Subcutaneous adipose tissue (tissue), 4 donors: ENCODE measurements around the gene FYCO1. TPM values are rescaled to one million over a fixed set of nuclear protein-coding genes. Genes with fewer than 3 reads are reported as not detected.

ENCODE experiments used
- total RNA-seq, 4 donors: library from RNA; depleted of rRNA; stranded (reverse); fragments of >200 nt; gene quantifications; one replicate each; pipeline ENCODE4 v1.1.0, GENCODE V29; 2016
- TF ChIP-seq, protein P1 (sequence below): fragments of 450-650 bp; IDR thresholded peaks from one replicate; pipeline ENCODE4 v1.5.1; 2016; ENCODE audit warnings: low read depth, mild to moderate bottlenecking, control low read depth, antibody characterized with exemption, moderate library complexity

Gene FYCO1
- total RNA-seq, 4 donors from 2014 or later: 36.7 to 46.7 (median 43.6) TPM

DNA sequence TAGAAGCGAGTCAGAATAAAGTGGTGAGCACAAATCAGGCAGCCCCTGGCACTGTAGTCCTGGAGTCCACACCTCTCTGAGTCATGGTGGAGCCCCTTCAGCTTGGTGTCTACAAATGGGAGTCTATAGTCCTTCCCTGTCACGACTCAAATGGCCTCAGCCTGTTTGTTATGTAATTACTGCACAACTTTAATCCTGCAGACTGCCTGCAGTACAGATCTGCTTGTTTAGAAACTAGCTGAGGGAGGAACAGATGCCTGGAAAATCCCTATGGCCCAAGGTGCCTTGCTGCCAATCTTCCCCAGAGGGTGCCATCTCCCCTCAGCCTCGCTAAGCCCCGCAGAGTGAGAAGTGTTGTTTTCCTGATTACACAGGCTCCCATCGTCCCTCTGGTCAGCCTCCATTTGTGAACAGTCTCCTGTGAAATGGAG is 56.3 kb downstream of the FYCO1 start:
- TF ChIP-seq, protein P1, sequence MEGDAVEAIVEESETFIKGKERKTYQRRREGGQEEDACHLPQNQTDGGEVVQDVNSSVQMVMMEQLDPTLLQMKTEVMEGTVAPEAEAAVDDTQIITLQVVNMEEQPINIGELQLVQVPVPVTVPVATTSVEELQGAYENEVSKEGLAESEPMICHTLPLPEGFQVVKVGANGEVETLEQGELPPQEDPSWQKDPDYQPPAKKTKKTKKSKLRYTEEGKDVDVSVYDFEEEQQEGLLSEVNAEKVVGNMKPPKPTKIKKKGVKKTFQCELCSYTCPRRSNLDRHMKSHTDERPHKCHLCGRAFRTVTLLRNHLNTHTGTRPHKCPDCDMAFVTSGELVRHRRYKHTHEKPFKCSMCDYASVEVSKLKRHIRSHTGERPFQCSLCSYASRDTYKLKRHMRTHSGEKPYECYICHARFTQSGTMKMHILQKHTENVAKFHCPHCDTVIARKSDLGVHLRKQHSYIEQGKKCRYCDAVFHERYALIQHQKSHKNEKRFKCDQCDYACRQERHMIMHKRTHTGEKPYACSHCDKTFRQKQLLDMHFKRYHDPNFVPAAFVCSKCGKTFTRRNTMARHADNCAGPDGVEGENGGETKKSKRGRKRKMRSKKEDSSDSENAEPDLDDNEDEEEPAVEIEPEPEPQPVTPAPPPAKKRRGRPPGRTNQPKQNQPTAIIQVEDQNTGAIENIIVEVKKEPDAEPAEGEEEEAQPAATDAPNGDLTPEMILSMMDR: no peak

DNA sequence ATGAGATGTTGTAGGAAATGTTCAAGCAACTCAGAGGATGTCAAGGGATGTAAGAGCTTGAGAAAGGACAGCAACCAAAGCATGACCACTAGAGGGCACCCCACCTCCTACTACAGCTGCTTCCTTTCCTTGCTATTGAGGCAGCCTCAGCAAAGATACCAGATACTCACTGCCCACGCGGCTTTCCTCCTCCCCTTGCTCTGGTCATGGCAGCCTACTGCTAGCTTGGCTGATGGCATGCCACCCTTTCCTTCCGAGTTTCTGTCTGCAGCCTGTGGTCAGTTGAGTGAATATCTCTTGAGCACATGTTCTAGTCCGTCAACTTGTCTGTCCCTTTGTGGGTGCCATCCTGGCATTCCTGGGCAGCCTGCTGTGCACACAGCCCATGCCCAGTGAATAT is 56.8 kb downstream of the FYCO1 start:
- TF ChIP-seq, protein P1: no peak

DNA sequence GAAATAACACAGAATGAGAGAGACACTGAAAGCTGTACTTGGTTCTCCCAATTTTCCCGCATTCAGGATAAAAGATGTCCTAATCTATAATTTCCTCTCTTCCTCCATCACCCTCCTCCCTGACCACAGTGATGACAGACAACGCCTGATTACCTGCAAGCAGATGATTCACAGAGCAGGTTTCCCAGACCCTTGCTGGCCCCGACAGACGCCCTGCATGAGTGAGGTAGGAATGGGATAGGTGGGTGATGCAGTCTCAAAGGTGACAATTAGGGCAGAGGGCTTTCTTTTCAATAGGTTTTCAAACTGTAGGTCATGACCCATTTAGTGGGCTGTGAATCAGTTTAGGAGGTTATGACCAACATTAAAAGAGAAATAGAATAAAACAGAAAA is 57.6 kb downstream of the FYCO1 start:
- TF ChIP-seq, protein P1: no peak

DNA sequence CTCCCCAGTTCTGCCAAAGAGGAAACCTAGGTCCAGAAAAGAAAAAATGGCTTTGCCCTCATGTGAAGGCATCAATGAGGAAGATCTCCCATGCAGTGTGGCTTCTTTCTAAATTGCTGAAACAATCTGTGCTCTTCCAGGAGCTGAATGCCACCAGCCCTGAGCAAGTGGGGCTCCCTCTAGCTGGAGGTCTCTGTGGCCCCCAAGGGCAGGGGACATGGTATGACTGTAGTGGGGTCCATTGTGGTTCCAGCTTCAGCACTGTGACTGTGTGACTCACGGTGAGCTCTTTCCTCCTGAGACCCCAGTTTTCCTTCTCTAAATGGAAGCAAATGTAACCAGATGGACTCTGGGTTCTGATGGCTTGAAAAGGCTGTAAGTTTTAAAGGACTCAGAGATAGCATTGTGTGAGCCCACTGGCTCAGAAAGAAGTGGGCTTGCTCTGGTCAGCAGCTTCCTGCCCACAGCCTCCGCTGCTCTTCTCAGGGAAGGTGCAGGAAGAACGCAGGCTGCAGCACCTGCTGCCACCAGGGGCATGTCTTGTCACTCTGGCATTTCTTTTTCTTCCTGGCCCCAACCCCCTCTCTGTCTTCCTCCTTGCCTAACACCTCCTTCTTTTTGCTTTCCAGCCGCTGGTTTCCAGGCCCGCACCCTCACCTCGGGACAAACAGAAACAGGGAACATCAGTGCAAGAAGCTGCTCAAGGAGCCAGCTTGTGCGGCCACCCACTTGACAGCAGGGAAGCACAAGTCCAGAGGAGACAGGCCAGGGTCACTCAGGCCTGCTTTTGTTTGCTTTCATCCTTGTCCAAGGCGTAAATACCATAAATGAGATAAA is 58.2 kb downstream of the FYCO1 start:
- TF ChIP-seq, protein P1: no peak

DNA sequence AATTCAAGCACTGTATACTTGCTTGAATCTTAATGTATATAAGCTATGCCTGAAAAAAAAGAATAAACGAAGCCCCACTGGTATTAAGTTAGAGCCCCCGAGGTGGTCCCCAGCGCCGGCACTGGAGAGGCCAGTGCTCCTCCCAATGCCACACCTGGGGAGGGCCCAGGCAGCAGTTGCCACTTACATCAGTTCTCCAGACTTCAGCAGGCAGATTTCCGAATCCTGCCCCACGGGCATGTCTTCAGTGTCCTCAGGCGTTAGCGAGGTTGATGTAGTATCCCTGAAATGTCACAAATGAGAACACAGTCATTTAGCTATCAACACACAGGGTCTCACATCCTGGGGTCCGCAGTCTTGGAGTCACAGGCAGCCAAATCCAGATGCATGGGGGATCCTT is 59.4 kb downstream of the FYCO1 start:
- TF ChIP-seq, protein P1: no peak

DNA sequence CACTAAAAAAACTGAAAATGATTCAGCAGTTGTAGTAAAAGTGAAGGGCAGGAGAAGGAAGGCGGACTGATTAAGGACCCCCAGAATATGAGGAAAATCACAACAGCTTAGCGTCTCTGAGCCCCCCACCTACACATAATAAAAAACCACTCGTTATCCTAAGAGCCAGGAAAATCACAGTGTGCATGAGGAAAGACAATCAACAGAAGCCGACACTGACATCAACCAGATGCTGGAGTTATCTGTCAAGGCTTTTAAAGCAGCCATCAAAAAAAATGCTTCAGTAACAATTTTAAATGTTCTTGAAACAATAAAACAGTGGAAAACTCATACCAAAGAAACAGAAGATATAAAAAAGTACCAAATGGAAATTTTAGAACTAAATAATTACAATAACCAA is 62.0 kb downstream of the FYCO1 start:
- TF ChIP-seq, protein P1: no peak

DNA sequence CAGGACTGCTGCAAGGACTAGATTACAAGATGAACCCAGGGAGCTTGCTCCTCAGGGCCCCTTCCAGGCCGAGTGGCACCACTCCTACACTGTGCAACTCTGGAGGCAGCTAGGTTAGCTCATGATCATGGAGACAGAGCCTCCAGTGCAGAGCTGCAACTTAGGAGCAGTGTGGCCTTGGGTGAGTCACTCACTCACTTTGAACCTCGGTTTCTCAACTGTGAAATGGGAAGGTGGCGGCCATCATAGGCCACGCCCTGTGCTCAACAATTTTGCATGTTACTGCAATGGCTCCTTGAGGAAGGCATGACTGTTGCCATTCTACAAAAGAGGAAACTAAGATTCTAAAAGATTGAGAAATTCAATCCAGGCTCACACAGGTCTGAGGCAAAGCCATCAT is 63.5 kb downstream of the FYCO1 start:
- TF ChIP-seq, protein P1: no peak
